Activated CD4-positive, alpha-beta T cell treated with anti-CD3 and anti-CD28 coated beads for 36 hours (primary cell): ENCODE measurements around the gene CASKIN2. TPM values are rescaled to one million over a fixed set of nuclear protein-coding genes. Genes with fewer than 3 reads are reported as not detected.

ENCODE experiments used
- ATAC-seq: fragments of 200-7000 bp; cut with Tn5 transposase; one replicate; pipeline ENCODE4 v1.10.0; 2021; ENCODE audit warnings: mild to moderate bottlenecking, moderate library complexity
- CTCF ChIA-PET: fragments of 350-600 bp; sonication (Branson Sonifier 250); formaldehyde crosslinking; loops from one replicate; lab custom pipeline; 2021; ENCODE audit warnings: antibody characterized with exemption; lab: Charles Lee
- POLR2A ChIA-PET: fragments of 350-600 bp; sonication (Branson Sonifier 250); formaldehyde crosslinking; loops from one replicate; lab custom pipeline; 2021; ENCODE audit warnings: antibody characterized with exemption, inconsistent platforms; lab: Charles Lee
- DNase-seq: peaks from one replicate; pipeline ENCODE4 v3.0.0-alpha.2; 2020
- H3K27ac Mint-ChIP-seq: one replicate; pipeline ENCODE4 v1.8.0; 2021; ENCODE audit warnings: mixed read lengths
- H3K27me3 Mint-ChIP-seq: one replicate; pipeline ENCODE4 v1.8.0; 2021; ENCODE audit warnings: mixed read lengths
- H3K36me3 Mint-ChIP-seq: one replicate; pipeline ENCODE4 v1.8.0; 2021; ENCODE audit warnings: low read depth, mixed read lengths
- H3K4me1 Mint-ChIP-seq: one replicate; pipeline ENCODE4 v1.8.0; 2021; ENCODE audit warnings: mixed read lengths
- H3K4me3 Mint-ChIP-seq: one replicate; pipeline ENCODE4 v1.8.0; 2021; ENCODE audit warnings: mild to moderate bottlenecking, moderate library complexity, mixed read lengths
- H3K9me3 Mint-ChIP-seq: one replicate; pipeline ENCODE4 v1.8.0; 2021; ENCODE audit warnings: low read depth, mixed read lengths
- intact Hi-C, 2 experiments: fragments of 100-400 bp; cut with DNase I in 1 of 2; cut with micrococcal nuclease in 1 of 2; formaldehyde crosslinking; loops; one replicate each; pipeline versions ENCODE4 v1.14.2 to v1.15.1; 2022 to 2024; cut with DNase I, micrococcal nuclease
- total RNA-seq, 2 experiments: library from RNA; stranded (reverse); gene quantifications; one replicate each; pipeline ENCODE4 v1.2.3, GENCODE V29; 2021

The CASKIN2 gene
- total RNA-seq, 2 experiments from 2014 or later, result 2.9 to 3.0 TPM

DNA sequence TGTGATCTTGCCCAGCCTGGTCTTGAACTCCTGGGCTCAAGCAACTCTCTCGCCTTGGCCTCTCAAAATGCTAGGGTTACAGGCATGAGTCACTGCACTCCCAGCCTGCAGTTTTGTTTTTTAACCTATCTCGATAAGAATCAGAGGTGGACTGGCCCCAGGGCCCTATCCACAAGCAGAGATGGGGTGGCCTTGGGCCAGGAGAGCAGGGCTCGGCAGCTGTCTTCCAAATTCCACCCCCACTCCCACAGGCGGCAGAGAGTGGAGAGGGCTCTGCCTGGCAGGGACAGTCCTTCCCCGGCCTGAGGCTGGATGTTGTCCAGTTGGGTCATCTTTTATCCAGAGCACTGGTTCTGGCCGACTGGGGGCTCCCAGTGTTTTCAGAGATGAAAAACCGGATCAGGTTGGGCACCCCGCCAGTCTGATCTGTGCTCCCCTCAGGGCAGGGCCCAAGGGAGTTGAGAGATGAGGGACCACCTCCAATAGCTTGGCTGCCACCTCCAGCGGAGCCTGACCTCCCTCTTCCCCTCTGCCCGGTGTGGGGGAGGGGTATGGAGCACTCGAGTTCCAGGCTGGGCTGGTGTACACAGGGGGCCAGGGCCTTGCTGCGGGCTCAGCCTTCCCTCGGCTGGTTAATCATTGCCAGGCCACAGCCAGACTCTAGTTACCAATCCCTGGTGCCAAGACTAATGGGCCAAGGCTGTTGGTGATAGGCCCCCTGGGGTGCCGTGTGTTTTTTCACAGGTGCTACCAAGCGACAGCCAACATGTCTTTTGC, 41.9 kb upstream of the CASKIN2 start:
- Mint-ChIP-seq H3K9me3 (no peaks in the 10 kb centered on the region), H3K36me3 (no peaks in the 10 kb centered on the region), H3K27ac (no peak overlapping the region), H3K4me3 (no peak overlapping the region), H3K4me1 (no peaks in the 10 kb centered on the region), H3K27me3 (no peaks in the 10 kb centered on the region)
- intact Hi-C loops, result no loop called here
- ChIA-PET POLR2A (no interaction called here), CTCF (interaction anchor here (1.5 kb wide), 1 partner anchor 44 kb away, joined by 5 read pairs; no protein-coding TSS in a partner anchor)
- ATAC-seq (no peak), DNase-seq (no peak)

DNA sequence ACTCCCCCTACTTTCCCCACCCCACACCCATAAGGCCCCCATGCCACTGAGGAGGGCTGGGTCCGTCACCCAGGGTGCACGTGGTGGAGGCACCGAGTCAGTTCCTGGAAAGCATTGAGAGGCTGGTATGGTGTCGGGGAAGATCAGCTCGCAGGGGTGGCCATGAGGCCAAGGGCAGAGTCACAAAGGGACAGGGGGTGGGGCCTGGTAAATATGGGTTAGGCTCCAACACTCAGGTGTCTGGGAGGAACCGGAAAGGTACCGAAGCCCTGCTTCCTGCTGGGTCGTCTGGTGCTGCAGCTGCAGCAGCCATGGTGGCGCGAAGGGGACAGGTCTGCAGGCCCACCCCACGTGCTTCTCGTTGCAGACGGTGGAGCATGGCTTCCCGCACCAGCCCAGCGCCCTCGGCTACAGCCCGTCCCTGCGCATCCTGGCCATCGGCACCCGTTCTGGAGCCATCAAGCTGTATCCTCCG, 40.4 kb upstream of the CASKIN2 start:
- POLR2A ChIA-PET, result no interaction called here
- CTCF ChIA-PET, result interaction anchor here (0.6 kb wide), 1 partner anchor 78 kb away, joined by 3 read pairs; the partner anchor contains the start of gene SMIM5
- no peak overlapping the region for H3K4me3 Mint-ChIP-seq
- H3K27ac Mint-ChIP-seq, result no peak overlapping the region
- intact Hi-C loops, result no loop called here
- no peaks in the 10 kb centered on the region for H3K36me3 Mint-ChIP-seq
- no peak for ATAC-seq
- no peaks in the 10 kb centered on the region for H3K27me3 Mint-ChIP-seq
- DNase-seq, result no peak
- H3K4me1 Mint-ChIP-seq, result no peaks in the 10 kb centered on the region
- no peaks in the 10 kb centered on the region for H3K9me3 Mint-ChIP-seq

DNA sequence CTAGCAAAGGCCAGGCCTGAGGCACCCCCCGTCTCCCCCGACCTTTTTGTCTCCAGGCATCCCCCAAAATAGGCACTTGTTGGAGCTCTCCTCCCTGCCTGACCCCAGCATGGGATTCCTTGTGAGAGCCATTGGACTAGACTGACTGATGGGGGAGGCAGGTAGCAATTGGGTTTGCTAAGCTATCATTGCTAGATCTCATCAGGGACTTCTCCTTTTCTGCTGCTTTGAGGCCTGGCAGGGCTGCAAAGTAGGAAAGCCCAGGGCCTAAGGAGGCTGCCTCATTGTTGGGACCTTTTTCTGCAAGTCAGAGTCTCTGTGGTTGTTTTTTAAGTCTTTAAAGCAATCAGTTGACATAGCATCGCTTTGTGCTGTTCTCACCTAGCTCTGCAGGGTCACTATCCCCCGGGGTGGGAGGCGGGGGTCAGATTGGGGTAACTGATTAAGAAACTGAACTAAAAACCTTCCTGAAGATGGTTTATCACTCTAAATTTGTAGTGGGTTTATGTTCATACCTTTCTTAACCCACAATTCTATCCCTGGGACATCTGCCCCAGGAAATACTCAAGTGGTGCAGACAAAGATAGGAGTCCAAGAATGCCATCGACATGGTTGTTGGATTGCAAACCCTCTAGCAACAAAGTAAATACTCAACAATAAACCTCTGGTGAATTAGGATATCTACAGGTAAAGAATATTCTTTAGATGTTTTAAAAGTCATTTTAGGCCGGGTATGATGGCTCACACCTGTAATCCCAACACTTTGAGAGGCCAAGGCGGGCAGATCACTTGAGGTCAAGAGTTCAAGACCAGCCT, 38.2 kb upstream of the CASKIN2 start:
- H3K4me3 Mint-ChIP-seq, result no peak overlapping the region
- H3K4me1 Mint-ChIP-seq, result no peaks in the 10 kb centered on the region
- ChIA-PET POLR2A (no interaction called here), CTCF (interaction anchor here (1.0 kb wide), 1 partner anchor 18 kb away, joined by 3 read pairs; no protein-coding TSS in a partner anchor)
- H3K9me3 Mint-ChIP-seq, result no peaks in the 10 kb centered on the region
- DNase-seq (no peak), ATAC-seq (no peak)
- no peaks in the 10 kb centered on the region for H3K27me3 Mint-ChIP-seq
- intact Hi-C loops, result loop anchor here in 1 of 2 experiments (5.0 kb wide), 1 partner anchor 139 kb away; no protein-coding TSS in a partner anchor
- H3K36me3 Mint-ChIP-seq, result no peaks in the 10 kb centered on the region
- no peak overlapping the region for H3K27ac Mint-ChIP-seq

DNA sequence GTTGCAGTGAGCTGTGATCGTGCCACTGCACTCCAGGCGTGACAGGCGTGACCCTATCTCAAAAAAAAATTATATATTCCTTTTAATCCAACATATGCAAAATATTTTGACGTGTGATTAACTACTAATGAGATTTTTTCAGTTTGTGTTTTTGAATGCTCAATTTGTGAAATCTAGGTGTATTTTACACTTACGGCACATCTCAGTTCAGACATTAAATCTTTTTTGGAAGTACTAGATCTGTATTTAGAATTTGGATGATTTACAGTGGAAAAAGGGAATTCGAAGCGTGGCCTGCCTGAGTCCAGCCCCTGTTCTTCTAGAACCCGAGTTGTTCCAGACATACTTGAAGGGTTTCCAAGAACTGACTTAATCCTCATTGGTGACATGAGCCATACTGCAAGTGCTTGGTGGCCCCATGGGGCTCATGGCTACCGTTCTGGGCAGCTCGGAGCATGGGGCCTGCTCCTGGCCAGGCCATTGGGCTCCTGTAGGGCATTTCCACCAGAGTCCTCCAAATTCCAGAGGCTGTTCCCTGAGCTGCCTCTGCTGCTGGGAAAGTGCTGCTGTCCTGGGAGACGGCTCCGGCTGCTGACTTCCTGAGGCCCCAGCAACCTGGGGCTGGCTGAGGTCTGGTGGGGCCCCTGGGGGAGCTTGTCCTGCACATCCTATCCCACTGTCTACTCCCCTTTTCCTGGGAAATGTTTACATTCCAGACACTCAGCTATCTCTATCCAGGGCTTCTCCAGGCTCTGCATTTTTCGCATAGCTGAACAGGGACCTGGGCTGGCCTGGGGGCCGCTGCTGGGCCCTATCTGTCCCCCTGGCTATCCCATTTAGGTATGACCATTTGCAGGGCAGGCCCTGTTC, 37.3 kb upstream of the CASKIN2 start:
- Mint-ChIP-seq H3K9me3 (no peaks in the 10 kb centered on the region), H3K4me3 (no peak overlapping the region), H3K36me3 (no peaks in the 10 kb centered on the region), H3K27me3 (no peaks in the 10 kb centered on the region), H3K4me1 (no peaks in the 10 kb centered on the region), H3K27ac (no peak overlapping the region)
- DNase-seq, result no peak
- no peak for ATAC-seq
- POLR2A ChIA-PET, result no interaction called here
- intact Hi-C loops, result loop anchor here in 1 of 2 experiments (5.0 kb wide), 1 partner anchor 140 kb away; no protein-coding TSS in a partner anchor
- CTCF ChIA-PET, result interaction anchor here (0.6 to 1.0 kb wide), 2 partner anchors 17 to 71 kb away, joined by 3 to 4 read pairs; no protein-coding TSS in a partner anchor

DNA sequence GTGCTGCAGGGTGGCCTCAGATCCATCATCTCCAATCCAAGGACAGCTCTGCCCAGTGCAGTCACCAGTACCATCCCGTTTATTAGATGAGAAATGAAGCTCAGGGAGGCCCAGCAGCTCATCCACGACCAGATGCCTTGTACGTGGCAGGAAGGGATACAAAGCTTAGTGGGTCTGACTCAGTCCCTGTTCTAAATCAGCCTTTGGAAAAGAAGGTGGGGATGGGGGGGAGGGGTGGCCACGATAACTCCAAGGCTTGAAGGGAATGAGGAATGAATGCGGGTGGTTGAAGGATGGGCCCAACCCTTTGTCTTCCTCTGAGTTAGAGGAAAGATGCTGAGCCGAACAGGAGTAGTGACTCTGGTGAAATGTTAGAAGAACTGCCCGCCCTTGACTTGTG, 35.9 kb upstream of the CASKIN2 start:
- ATAC-seq (no peak), DNase-seq (no peak)
- Mint-ChIP-seq H3K27me3 (no peaks in the 10 kb centered on the region), H3K36me3 (no peaks in the 10 kb centered on the region), H3K9me3 (no peaks in the 10 kb centered on the region), H3K4me3 (no peak overlapping the region), H3K4me1 (no peaks in the 10 kb centered on the region), H3K27ac (no peak overlapping the region)
- intact Hi-C loops, result loop anchor here in 1 of 2 experiments (5.0 kb wide), 1 partner anchor 141 kb away; no protein-coding TSS in a partner anchor
- POLR2A ChIA-PET, result no interaction called here
- CTCF ChIA-PET, result no interaction called here

DNA sequence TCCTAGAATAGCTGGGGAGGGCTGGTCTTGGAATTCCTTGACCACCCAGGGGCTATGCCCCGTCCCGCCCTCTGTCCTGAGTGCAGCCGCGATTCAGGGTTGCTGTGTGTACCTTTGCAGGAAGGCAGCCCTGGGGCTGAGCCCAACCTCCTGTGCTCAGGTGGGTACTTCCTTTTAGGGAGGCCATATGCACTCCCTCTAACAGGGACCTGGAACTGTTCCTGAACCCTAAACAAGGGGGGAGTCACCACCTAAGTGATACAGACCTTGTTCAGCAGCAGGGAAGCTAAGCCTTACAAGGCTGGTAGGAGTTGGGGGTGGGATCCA, 34.8 kb upstream of the CASKIN2 start:
- DNase-seq (no peak), ATAC-seq (no peak)
- H3K9me3 Mint-ChIP-seq, result no peaks in the 10 kb centered on the region
- CTCF ChIA-PET, result no interaction called here
- H3K27me3 Mint-ChIP-seq, result no peaks in the 10 kb centered on the region
- no peaks in the 10 kb centered on the region for H3K36me3 Mint-ChIP-seq
- intact Hi-C loops, result loop anchor here in 1 of 2 experiments (5.0 kb wide), 1 partner anchor 142 kb away; no protein-coding TSS in a partner anchor
- no peak overlapping the region for H3K4me3 Mint-ChIP-seq
- POLR2A ChIA-PET, result no interaction called here
- no peaks in the 10 kb centered on the region for H3K4me1 Mint-ChIP-seq
- no peak overlapping the region for H3K27ac Mint-ChIP-seq

DNA sequence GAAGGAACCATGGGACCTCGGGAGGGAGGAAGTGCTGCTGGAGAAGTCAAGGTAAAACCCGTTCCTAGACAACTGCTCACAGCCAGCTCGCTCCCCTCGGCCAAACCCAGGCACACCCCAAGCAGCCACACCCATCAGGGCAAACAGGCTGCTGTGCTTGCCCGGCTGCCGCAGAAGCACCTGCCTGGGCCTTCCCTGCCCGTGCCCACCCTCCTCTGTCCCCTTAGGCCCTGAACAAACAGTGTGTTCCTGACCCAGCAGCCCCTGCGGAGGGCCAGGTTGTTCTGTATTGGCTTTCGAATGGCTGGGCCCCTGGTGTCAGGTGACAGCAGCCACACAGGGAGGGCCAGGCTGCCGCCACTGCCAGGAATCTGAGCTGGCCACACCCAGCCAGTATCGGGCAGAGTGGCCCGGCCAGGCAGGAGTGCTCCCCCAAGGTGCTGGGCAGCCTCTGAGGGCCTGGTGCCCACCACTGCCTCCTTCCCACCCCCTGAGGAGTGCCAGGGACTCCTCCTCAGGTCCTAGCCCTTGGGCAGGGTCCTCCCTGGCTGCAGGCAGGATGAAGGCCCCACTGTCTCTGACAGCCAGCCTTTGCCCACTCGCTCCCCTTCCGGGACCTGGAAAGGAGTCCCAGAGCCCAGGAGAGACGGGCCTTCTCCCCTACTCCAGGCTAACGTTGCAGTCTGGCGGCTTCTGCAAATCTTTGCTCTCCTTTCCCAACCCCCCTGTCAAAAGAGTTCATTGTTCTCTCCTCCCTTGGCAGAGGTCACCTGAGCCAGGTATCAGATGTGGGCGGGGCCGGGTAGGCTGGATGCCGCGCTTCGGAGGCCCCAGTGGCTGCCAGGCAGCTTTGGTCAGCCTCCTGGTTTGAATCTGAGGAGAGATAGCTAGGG, 34.2 kb upstream of the CASKIN2 start:
- DNase-seq (no peak), ATAC-seq (no peak)
- CTCF ChIA-PET, result interaction anchor here (0.5 kb wide), 1 partner anchor 23 kb away, joined by 4 read pairs; no protein-coding TSS in a partner anchor
- H3K4me3 Mint-ChIP-seq, result no peak overlapping the region
- intact Hi-C loops, result loop anchor here in 1 of 2 experiments (5.0 kb wide), 1 partner anchor 143 kb away; no protein-coding TSS in a partner anchor
- POLR2A ChIA-PET, result no interaction called here
- no peaks in the 10 kb centered on the region for H3K27me3 Mint-ChIP-seq
- H3K36me3 Mint-ChIP-seq, result no peaks in the 10 kb centered on the region
- no peak overlapping the region for H3K27ac Mint-ChIP-seq
- no peaks in the 10 kb centered on the region for H3K4me1 Mint-ChIP-seq
- no peaks in the 10 kb centered on the region for H3K9me3 Mint-ChIP-seq

DNA sequence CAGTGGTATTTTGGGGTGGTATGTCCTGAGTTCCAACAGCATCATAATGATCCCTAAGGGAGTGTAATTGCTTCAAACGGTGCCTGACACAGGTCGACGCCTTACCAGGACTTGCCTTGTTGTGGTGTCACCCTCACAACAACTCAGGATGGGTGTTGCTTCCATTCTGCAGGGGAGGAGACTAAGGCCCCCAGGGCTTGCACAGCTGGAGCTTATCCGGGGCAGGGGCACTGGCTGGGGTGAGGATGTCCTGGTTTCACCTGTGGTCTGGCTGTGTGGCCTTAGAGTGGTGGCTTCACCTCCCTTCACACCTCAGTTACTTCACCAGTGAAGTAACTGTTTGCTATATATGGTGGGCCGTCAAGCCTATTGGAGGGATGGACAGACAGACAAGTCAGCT, 33.5 kb upstream of the CASKIN2 start:
- no peaks in the 10 kb centered on the region for H3K4me1 Mint-ChIP-seq
- H3K4me3 Mint-ChIP-seq, result no peak overlapping the region
- H3K36me3 Mint-ChIP-seq, result no peaks in the 10 kb centered on the region
- no peaks in the 10 kb centered on the region for H3K27me3 Mint-ChIP-seq
- no peak overlapping the region for H3K27ac Mint-ChIP-seq
- H3K9me3 Mint-ChIP-seq, result no peaks in the 10 kb centered on the region
- DNase-seq (no peak), ATAC-seq (no peak)
- intact Hi-C loops, result no loop called here
- ChIA-PET POLR2A (no interaction called here), CTCF (no interaction called here)

DNA sequence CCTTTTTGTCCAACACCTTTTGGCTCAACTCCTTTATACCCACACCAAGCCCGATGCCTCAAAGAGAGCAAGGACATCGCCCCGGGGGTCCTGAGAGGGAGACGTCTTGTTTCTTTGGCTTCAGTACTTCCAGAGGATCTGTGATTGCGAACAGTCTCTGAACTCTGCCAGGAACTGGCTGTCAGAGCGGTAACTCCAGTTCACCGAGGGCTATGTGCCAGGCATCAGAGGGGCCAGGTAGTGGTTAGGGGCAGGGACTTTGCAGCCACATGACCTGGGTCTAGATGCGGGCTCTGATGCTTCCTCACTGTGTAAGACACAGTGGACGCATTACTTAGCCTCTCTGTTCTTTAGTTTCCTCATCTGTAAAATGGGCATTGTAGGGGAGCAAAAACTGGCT, 31.8 kb upstream of the CASKIN2 start:
- ChIA-PET POLR2A (no interaction called here), CTCF (interaction anchor here (0.7 kb wide), 1 partner anchor 107 kb away, joined by 4 read pairs; no protein-coding TSS in a partner anchor)
- no peaks in the 10 kb centered on the region for H3K36me3 Mint-ChIP-seq
- no peak overlapping the region for H3K4me3 Mint-ChIP-seq
- H3K4me1 Mint-ChIP-seq, result no peaks in the 10 kb centered on the region
- no peaks in the 10 kb centered on the region for H3K27me3 Mint-ChIP-seq
- no peak overlapping the region for H3K27ac Mint-ChIP-seq
- H3K9me3 Mint-ChIP-seq, result no peaks in the 10 kb centered on the region
- intact Hi-C loops, result no loop called here
- DNase-seq (no peak), ATAC-seq (no peak)

DNA sequence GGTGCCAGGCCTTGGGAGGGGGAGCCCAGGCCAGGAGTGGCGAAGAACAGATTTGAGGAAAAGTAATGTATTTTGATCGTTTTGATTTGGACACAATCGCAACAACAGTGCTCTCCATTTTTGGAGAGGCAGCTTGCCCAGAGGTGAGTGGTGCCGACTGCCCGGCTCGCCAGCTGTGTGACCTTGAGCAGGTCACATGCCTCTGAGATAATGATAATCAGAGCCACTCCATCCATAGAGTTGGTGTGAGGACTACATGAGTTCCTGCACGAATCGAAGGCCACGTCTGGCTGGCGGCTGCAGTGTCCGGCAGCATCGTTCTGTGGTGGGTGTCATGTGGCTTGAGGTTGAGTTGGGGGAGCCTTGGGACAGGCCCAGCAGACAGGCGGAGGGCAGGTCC, 30.8 kb upstream of the CASKIN2 start:
- intact Hi-C loops, result no loop called here
- POLR2A ChIA-PET, result no interaction called here
- ATAC-seq, result no peak
- Mint-ChIP-seq H3K9me3 (no peaks in the 10 kb centered on the region), H3K27ac (no peak overlapping the region), H3K4me3 (no peak overlapping the region), H3K27me3 (no peaks in the 10 kb centered on the region), H3K36me3 (no peaks in the 10 kb centered on the region), H3K4me1 (no peaks in the 10 kb centered on the region)
- CTCF ChIA-PET, result interaction anchor here (0.7 kb wide), 1 partner anchor 108 kb away, joined by 4 read pairs; no protein-coding TSS in a partner anchor
- DNase-seq, result no peak
